NCI-H2029 treated with DMSO at 0.1 percent for 48 hours (cell line): ENCODE data around the gene ABCB7.
"Not testable (repeated sequence)": the region's sequence is repeated elsewhere in the genome, so short reads cannot be mapped to it uniquely, and the experiment has no call there.

Source experiments
- DNase-seq: peaks from one replicate; lab custom pipeline; 2025; lab: John Stamatoyannopoulos, UW

ABCB7 gene

GRCh38 chrX:75096331-75096730 lies 59.8 kb downstream of the ABCB7 start:
- no peak for DNase-seq

- no peak for DNase-seq
Observed at GRCh38 chrX:75086731-75087195, 69.3 kb downstream of the ABCB7 start.

- DNase-seq: no peak
Observed at GRCh38 chrX:75084757-75085156, 71.3 kb downstream of the ABCB7 start.

GRCh38 chrX:75076429-75076828 lies 79.7 kb downstream of the ABCB7 start:
- no peak for DNase-seq

- DNase-seq: no peak
Observed at GRCh38 chrX:75074475-75074874, 81.6 kb downstream of the ABCB7 start.

- DNase-seq: no peak
Observed at GRCh38 chrX:75071334-75071733, 84.7 kb downstream of the ABCB7 start.

- no peak for DNase-seq
Observed at GRCh38 chrX:75067931-75068330, 88.2 kb downstream of the ABCB7 start.

GRCh38 chrX:75061701-75062100 lies 94.4 kb downstream of the ABCB7 start:
- DNase-seq: no peak

- DNase-seq: no peak
Observed at GRCh38 chrX:75051047-75051446, 105.0 kb downstream of the ABCB7 start.

GRCh38 chrX:75045369-75045768 lies 110.7 kb downstream of the ABCB7 start:
- no peak for DNase-seq

GRCh38 chrX:75044142-75044541 lies 111.9 kb downstream of the ABCB7 start:
- DNase-seq: not testable (repeated sequence)

GRCh38 chrX:75038925-75039324 lies 117.2 kb downstream of the ABCB7 start:
- no peak for DNase-seq
